ENCODE data around the gene ALDH3B2.

GRCh38 chr11:67695606-67696005 lies 21.2 kb upstream of the ALDH3B2 start:
- TF ChIP-seq CTCF (conservative IDR thresholded peaks at IDR 0.05; ENCODE audit: low read length) (no peak), EZH2phosphoT487 (IDR thresholded peaks at IDR 0.05; ENCODE audit: borderline replicate concordance, low read depth, low read length) (no peak)

Measured in OCI-LY7 (cell line).